GM21390 (cell line): ENCODE data around the gene CALB2.
"Not testable (repeated sequence)": the region's sequence is repeated elsewhere in the genome, so short reads cannot be mapped to it uniquely, and the experiment has no call there.

Source experiments
- ATAC-seq: cut with Tn5 transposase; IDR thresholded peaks from one replicate; pipeline ENCODE4 v1.9.1; 2021; ENCODE audit not compliant: unreplicated experiment

Gene CALB2

DNA sequence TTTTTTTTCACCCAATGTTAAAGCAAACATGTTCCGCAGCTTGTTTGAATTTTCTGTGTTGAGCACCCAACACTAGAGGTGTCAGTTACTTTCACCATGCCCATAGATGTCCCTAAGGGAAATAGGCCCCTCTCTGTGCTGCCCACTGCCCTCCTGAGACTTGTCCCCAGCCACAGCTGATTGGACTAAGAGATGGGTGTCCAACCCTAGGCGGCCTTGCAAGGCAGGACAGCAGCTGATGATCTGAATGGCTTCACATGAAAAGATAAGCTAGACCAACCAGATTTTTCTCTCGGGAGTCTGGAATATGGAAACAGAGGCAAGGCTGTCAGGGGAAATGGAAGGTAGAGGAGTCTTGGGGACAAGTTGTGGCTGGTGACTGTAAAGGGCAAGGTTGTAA lies 6.1 kb upstream of the CALB2 start:
- no peak for ATAC-seq

DNA sequence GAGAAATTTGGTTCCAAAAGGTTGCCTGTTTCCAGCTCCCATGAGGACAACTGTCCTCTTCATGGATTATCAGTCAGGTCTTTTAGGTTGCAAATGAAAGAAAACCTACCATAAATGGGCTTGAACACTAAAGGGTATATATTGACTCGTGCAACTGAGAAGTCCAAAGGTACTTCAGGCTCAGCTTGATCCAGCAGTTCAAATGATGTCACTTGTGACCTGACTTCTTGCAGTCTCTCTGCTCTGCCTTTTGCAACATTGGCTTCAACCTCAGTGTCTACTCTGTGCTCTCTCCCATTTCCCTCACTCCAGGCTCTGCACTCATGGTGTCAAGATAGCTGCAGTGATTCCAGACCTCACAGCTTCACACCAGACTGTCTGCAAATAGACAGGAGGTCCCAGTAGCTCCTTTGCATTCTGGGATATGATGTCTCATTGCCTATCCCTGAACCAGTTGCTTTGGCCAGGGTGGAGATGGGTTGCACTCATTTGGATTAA lies 5.5 kb upstream of the CALB2 start:
- no peak for ATAC-seq

DNA sequence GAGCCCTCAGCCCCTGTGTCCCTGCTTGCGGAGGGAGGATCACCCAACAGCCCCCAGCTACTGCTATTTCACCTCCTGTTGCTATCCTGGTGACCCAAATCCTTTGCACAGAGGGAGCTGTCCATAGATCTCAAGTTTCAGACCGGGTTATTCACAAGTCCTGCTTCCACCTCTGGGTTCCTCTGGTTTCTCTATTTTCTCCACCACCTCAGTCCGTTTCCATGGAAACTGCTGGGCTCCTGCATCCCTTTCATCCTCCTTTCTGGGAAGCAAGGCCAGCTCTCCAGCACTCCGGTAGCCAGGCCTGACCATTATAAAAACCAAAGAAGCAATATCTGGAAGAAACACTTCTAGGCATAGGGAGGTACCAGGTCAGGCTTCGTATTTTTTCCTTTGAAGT lies 4.8 kb upstream of the CALB2 start:
- ATAC-seq, result no peak

DNA sequence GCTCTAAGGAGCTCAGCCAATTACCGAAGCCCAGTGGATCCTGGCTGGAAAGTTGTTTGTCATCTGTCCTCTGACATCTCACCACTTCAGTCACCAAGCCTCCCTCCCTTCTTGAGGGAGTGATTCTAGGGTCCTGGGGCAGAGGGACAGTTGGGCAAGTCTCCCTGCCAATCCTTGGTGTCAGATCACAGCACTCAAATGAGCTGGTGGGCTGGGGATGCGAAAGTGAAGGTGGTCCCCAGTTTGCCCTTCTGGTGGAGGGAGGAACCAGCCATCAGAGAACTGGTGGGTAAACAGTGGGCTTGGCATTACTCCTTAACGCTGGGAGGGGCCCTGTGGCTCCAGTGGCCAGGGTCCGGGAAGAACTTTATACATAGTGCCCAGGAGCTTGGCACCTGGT lies 4.4 kb upstream of the CALB2 start:
- ATAC-seq, result no peak

DNA sequence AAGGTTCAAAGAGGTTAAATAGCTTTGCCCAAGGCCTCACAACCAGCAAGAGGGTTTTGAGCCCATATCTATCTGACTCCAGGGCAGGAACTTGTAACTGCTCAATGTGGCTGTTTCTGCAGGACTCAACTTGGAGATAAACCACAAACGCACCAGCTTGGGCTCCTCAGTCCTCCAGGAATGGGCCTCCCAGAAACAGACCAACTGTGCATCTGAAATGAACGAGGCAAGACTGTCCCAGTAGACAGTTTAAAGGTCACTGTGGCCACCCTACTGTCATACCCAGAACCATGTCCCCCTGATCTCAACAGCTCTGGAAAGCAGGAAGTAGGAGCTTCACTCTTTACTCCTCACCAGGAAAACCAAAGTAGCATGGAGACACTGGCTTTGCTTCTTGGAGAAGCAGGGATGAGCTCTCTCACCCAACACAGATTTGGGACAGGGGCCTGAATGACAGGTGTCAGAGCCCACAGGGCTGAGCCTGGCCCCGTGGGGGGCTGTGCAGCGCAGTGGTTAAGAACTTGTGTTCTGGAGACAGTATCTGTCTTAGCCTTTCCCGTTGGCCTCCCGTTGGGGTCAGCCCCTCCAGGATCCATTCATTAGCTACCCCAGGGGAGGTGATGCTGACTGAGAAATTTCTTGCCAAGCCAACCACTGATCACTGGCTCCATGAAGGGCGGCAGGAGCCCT lies 2.3 kb upstream of the CALB2 start:
- ATAC-seq, result no peak

DNA sequence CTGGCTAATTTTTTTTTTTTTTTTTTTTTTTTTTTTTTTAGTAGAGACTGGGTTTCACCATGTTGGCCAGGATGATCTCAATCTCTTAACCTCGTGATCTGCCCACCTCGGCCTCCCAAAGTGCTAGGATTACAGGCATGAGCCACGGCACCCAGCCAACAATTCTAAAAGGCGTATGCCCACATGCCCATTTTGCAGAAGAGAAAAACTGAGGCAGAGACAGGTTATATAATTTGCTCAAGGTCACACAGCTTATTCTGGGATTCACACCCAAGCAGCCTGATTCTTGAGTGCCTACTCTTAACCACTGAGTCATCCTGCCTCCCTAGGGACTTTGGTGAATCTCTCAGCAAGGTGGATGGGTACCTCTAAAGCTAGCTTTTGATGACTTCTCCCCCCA lies 1.6 kb upstream of the CALB2 start:
- not testable (repeated sequence) for ATAC-seq

DNA sequence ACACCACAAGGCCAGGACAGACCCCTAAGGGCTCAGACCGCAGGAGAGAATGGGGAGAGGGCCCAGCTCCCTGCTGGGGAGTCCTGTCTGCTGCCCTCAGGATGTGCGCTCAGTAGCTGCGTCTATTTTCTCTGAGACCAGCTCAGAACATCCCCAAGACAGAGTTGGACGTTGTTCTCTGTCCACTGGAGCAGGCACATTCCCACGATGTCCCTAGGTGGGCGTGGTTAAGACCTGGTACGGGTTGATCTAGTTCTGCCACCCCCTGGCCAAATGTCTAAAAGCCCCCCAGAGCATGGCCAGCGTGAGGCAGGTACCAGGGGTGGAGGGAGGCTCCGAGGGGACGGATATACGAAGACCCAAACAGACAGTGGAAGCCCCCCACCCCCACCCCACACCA lies 842 bp upstream of the CALB2 start:
- ATAC-seq, result no peak

DNA sequence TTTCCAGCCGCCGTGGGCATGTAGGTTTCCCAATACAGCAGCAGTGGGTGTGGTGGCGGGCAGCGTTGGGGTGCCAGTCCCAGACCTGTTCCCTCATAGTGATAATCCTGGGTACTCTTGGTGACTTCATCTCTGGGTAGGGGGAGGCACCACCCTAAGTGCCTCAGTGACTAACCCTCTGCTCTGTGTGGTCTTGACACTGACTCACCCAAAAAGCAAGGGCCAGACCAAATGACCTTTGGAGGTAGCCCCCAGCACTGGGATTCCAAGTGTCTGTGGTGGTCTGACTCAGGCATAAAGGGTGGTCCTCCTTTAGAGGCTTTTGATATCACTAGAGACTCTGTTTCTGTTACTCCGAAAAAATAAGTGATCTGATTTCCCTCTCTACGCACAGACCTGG lies 908 bp downstream of the CALB2 start:
- no peak for ATAC-seq

DNA sequence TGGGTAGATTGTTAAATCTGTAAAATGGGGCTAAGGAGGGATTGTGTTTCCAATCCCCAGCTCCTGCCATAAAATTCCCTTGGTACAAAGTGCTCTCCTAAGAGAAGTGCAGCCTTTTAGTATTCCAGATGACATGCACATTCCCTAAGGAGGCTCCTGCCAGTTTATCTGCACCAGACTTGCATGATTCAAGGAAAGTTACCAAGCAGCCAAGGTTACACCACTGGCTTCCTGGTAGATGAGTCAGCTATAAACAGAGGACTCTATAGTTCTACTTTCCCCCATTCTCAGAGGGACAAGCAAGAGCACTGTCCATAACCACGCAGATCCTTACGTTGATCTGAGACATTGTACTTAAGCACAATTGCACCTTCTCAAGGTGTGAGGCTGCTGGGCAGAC lies 1.9 kb downstream of the CALB2 start:
- ATAC-seq, result no peak

DNA sequence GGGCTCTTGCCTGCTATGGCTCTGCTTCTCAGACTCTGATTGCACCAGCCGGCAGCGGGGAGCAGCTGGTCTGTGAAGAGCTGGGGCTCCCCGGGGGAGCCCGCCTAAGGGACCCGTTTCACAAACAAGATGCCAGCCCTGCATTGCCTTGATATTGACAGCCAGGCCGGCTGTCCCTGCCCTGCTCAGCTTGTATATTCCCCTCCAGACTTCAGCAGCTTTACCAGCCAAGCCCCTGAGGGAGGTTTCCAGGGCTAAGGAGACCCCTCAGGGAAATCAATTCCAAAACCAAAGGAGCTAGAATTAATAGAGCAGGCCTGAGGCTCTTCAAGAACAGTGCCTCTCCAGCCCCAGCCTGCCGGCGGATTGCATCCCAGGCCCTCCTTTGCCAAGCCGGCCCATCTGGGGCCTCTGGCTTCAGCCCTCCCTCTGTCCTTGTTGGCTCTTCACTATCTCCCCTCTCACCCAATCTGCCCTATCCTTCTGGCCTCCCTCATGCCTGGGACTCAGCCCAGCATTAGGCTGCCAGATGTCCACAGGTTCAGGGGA lies 5.7 kb downstream of the CALB2 start:
- ATAC-seq, result no peak

DNA sequence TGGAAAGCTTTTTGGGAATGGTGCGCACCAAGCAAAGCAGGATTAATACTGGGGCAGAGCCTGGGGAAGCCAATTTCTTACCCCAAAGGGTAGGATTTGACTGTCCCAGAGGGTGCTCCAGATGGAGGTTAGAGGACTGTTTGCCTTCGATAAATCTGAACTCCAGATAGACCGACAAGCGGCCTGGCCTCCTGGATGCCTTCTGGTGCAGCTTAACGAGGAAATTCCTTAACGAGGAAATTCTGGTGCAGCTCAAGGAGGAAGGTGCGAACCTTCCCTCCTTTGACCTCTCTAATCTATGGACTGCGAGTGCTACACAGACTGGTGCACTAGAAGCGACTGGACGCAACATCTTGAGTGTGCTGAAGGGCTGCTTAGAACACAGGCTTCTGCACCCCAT lies 6.5 kb downstream of the CALB2 start:
- no peak for ATAC-seq

DNA sequence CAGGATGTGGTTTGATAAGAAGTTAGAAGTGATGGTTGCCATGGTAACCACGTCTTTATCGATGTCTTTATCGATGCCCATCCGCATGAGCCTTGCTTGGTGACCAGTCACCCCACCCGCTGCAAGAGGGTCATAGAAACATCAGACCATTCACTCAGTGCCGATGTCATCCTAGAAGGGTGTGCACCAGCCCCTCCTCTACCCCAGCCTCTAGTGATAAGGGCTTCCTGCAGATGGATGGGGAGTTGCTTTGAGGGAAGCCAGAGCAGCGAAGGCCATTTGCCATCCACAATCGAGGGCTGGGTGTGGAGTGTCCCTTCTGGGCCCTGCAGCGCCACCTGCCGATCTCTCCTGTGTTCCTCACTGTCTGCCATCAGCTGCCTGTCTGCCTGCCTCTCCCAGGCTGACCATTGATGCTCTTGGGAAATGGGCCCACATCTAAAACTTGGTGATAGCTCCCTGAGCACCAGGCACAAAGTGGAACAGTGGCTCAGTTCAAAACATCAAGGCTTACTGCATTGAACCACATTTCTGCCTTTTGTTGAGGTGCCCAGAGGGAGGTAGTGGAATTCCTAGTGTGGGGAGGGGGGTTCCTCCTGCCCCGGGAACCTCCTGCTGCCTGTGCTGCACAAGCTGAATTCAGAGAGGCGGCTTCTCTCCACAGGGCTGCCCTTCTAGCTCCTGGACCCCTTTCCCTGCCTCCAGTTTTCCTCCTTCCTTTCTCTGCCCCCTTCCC lies 8.9 kb downstream of the CALB2 start:
- ATAC-seq, result no peak

DNA sequence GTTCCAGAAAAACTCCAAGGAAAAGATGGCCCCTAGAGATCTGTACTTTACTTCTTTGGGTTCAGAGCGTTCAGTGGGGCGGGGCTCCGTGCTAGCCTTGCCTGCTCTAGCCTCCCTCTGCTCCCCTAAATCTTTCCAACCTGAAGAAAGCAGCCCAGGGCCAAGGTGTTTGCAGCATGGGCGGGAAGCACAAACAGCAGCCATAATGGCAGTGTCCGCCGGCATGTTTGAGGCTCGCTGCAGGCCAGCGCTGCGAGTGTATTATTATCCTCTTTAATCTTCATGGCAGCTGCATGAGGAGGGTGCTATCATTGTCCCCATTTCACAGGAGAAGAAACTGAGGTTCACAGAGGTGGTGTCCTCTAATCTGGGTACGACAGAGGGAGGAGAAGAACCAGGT lies 10.4 kb downstream of the CALB2 start:
- ATAC-seq, result no peak

DNA sequence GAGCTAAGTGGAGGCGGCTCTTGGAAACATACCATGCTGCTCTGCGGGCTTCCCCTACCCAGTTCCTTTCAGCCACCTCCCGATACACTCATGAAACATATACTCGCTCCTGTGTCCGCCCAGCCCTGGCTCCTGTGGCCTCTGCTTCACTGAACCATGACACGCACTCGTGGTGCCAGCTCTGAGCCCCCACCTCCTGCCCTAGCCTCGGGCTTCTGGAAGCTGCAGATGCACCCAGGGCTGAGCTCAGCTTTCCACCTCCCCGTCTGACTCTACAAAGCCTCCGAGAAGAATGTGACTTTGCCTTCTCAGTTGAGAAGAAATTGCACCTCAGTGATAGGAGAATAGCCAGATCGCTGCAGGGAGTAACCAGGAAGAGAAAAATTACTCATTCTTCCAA lies 11.0 kb downstream of the CALB2 start:
- ATAC-seq, result no peak

DNA sequence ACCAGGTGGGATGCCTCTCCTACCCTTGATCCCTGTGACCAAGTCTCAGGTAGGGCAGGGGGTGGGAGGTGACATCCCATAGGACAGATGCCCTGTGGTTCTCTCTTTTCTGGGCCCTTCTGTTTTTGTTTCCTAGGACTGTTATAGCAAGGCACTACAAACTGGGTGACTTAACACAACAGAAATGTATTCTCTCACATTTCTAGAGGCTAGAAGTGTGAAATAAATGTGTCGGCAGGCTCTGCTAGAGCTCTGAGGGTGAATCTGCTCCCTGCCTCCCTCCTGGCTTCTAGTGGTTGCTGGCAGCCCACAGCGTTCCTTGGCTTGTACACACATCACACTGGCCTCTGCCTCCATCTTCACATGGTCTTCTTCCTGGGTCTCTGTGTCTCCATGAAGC lies 12.7 kb downstream of the CALB2 start:
- ATAC-seq, result no peak

DNA sequence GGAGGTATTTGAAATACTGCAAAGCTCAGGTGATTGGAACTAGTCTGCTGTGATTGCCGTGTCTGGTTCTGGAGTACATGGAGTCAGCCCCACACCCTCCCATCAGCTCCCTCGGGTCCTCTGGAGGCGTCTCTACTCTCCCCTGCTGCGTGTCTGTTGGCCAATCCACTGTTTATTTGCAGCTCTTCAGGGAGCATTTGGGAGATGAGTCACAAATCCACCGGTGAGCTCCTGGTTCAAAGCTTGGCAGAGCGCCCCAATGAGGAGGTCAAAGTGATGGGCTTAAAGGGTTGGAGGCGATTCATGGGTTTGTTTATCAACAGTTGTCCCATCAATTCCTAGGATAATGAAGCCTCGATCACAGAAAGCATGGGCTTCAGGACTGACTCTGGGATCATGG lies 14.6 kb downstream of the CALB2 start:
- ATAC-seq, result no peak

DNA sequence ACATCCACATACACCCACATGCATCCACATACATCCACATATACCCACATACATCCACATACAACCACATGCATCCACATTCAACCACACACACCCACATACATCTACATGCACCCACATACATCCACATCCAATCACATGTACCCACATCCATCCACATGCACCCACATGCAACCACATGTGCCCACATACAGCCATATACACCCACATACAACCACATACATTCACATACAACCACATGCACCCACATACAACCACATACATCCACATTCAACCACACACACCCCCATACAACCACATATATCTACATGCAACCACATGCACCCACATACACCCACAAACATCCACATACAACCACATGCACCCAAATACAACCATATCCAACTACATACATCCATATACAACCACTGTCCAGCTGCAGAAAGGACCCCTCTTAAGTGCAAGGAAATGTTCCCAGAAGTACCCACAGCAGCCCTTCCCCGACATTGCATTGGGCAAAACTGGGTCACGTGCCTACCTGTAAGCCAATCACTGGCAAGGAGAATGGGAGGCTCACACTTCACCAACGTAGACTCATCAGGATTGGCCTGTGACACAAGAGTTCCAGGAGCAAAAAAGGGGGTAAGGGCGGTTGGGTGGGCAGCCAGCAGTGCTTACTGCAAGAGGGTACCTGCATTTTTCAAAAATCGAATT lies 18.1 kb downstream of the CALB2 start:
- ATAC-seq, result no peak

DNA sequence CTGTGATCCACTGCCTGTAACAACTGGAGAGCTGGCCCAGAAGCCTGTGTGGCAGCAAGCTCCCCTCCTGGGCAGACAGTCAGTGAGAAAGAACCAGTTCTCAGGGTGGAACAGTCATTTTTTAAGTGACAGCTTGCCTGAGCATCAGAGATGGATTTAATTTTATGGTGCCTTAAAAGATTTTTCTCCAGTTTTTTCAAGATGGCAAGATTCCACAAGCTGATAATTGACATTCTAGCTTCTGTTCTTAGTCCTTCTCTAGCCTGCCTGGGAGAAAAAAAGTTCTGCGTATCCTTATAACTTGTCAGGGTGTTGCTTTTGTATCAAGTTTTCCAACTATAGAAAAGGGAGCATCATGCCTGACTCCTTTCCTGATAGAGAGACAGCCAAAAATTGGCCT lies 21.2 kb downstream of the CALB2 start:
- no peak for ATAC-seq

DNA sequence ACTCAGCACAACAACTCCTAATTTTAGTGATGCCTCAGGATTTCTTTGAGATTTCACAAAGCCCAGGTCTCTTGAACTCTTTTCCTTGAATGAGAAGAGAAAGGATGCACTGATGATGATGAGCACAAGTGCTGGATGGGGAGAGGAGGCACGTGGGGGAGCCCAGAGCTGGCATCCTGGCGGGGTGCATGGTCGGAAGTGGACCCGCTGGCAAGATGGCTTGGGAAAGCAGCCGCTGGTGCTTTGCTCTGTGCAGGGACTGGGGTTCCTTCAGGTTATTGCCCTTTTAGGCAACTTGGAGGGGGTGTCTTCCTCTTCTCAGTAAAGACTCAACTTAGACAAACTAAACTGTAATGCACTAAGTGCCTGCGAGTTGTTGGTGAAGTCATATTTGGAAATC lies 22.3 kb downstream of the CALB2 start:
- no peak for ATAC-seq

DNA sequence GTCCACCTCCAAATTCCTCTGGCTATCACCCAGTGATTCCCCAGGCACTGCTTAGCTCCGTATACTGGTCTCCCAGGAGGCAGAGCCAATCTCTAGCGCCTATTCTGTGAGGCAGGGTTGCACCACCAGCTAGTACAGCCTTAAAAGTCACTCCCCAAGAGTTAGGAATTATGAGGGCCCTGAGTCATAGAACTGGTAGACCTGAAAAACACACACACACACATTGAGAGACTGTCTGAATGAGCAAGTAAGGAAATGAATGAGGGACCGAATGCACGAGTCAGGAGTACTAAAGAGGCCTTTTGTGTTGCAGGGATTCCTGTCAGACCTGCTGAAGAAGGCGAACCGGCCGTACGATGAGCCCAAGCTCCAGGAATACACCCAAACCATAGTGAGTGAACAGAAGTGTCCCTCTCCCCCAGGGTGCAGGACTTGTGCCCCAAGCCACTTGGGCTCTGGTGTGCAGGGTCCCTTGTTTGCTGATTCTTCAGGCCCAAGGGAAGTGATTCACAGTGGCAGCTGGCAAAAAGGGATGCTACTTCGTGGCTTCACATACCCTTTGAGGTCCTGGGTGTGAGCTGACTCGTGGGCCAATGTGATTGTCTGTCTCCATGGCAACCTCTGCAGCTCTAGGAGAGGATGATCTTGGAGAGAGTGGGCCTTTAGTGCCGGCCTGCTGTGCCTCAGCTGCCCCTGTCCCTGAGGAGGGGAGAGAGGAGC lies 24.7 kb downstream of the CALB2 start:
- no peak for ATAC-seq

DNA sequence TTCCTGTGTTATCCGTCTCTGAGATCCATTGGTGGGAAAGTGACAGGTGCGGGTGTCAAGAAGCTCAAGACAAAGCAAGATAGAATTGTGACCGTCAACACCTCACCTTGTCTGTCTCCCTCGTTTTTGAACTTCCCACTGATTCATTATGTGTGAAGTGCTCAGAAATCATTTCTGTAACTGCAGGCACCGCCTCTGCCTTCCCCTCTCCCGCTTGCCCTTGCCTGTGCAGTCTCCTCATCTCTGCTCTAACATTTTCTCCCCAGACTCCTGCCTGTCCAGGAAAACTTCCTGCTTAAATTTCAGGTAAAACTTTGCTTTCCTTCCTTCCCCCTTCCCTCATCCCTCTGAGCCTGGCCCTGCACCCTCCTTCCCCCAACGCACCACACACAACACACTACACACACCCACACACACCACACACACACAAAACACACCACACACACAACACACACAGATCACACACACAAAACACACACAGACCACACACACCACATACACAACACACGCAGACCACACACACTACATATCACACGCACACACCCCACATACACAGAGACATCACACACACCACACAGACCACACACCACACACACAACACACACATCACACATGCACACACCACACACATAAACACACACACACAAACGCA lies 25.7 kb downstream of the CALB2 start:
- ATAC-seq, result no peak
